Vagina (tissue), 2 donors: Measurements from ENCODE around the gene FCN1.

Experiments used
- POLR2AphosphoS5 ChIP-seq, 2 donors: sonication (generic); formaldehyde crosslinking; IDR thresholded peaks; one replicate each; pipeline ENCODE4 v1.9.0; 2017; ENCODE audit warnings: antibody characterized with exemption in 2 of 2, mild to moderate bottlenecking in 2 of 2, low read depth in 1 of 2; ENCODE audit not compliant: insufficient read depth in 1 of 2
- TF ChIP-seq, protein P1 (sequence below), 3 experiments: fragments of 450-650 bp in 2 of 3; fragments of 200-600 bp in 1 of 3; sonication (generic) in 1 of 3; IDR thresholded peaks; one replicate each; pipeline ENCODE4 v1.5.1; 2017 to 2019; ENCODE audit warnings: antibody characterized with exemption in 3 of 3, mild to moderate bottlenecking in 2 of 3, moderate library complexity in 2 of 3

DNA sequence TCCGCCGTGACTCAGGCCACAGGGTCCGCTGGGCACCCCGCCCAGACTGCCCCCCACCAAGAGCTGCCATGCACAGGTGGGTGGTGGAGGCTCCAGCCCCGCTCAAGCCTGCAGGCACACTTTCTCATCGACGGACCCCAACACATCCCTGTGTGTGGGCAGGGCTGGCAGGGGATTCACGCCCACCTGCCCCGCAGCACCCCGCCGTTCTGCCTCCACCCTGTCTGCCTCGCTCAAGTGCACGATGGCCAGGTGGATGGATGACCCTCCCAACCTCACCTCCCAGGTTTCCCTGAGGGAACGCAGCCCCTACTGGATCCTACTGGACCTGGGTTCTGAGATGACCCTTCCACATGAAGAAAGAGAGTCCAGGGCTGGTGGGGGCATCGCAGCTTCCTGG is 26.1 kb upstream of the FCN1 start:
- TF ChIP-seq, protein P1, sequence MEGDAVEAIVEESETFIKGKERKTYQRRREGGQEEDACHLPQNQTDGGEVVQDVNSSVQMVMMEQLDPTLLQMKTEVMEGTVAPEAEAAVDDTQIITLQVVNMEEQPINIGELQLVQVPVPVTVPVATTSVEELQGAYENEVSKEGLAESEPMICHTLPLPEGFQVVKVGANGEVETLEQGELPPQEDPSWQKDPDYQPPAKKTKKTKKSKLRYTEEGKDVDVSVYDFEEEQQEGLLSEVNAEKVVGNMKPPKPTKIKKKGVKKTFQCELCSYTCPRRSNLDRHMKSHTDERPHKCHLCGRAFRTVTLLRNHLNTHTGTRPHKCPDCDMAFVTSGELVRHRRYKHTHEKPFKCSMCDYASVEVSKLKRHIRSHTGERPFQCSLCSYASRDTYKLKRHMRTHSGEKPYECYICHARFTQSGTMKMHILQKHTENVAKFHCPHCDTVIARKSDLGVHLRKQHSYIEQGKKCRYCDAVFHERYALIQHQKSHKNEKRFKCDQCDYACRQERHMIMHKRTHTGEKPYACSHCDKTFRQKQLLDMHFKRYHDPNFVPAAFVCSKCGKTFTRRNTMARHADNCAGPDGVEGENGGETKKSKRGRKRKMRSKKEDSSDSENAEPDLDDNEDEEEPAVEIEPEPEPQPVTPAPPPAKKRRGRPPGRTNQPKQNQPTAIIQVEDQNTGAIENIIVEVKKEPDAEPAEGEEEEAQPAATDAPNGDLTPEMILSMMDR (IDR thresholded peaks at IDR 0.05) = no peak
- no peak for TF ChIP-seq POLR2AphosphoS5 (IDR thresholded peaks at IDR 0.05; ENCODE audit: insufficient read depth in 1 of 2, low read depth in 1 of 2)
